ENCODE results near the gene BAIAP2L2. TPM values are rescaled to one million over a fixed set of nuclear protein-coding genes. Genes with fewer than 3 reads are reported as not detected.
A peak's percentile ranks its signal among the peaks of the same experiment; 100 is the strongest.

BAIAP2L2 gene
- total RNA-seq, 2 donors from 2014 or later: 1.3 to 1.4 TPM

GRCh38 chr22:38087855-38088254, 22.6 kb downstream of the BAIAP2L2 start:
- ATAC-seq (replicated peaks in 1 of 2) (no peak), DNase-seq (no peak)
- H3K9me3 Mint-ChIP-seq: no peaks in the 10 kb centered on the region
- no peaks in the 10 kb centered on the region for H3K36me3 Mint-ChIP-seq (ENCODE audit: insufficient read depth in 2 of 2)
- no peak overlapping the region for H3K4me3 Mint-ChIP-seq
- no peaks in the 10 kb centered on the region for H3K27me3 Mint-ChIP-seq (ENCODE audit: low read depth)
- no peaks in the 10 kb centered on the region for H3K4me1 Mint-ChIP-seq (ENCODE audit: low read depth)
- H3K27ac Mint-ChIP-seq: no peak overlapping the region

GRCh38 chr22:38086942-38087341, 23.5 kb downstream of the BAIAP2L2 start:
- Mint-ChIP-seq H3K27ac (no peak overlapping the region), H3K9me3 (no peaks in the 10 kb centered on the region), H3K27me3 (ENCODE audit: low read depth) (no peaks in the 10 kb centered on the region), H3K4me1 (ENCODE audit: low read depth) (no peaks in the 10 kb centered on the region), H3K36me3 (ENCODE audit: insufficient read depth in 2 of 2) (no peaks in the 10 kb centered on the region), H3K4me3 (no peak overlapping the region)
- ATAC-seq (replicated peaks in 1 of 2) (no peak), DNase-seq (no peak)

- Mint-ChIP-seq H3K4me3 (no peak overlapping the region), H3K4me1 (ENCODE audit: low read depth) (no peaks in the 10 kb centered on the region), H3K9me3 (no peaks in the 10 kb centered on the region), H3K27me3 (ENCODE audit: low read depth) (no peaks in the 10 kb centered on the region), H3K27ac (no peak overlapping the region), H3K36me3 (ENCODE audit: insufficient read depth in 2 of 2) (no peaks in the 10 kb centered on the region)
- no peak for ATAC-seq (replicated peaks in 1 of 2)
- no peak for DNase-seq
These were observed 24.3 kb downstream of the BAIAP2L2 start for GRCh38 chr22:38086001-38086845.

GRCh38 chr22:38085501-38085900, 25.0 kb downstream of the BAIAP2L2 start:
- DNase-seq (no peak), ATAC-seq (replicated peaks in 1 of 2) (no peak)
- Mint-ChIP-seq H3K27me3 (ENCODE audit: low read depth) (peaks cover under 1% of the 10 kb centered on the region), H3K9me3 (no peaks in the 10 kb centered on the region), H3K4me1 (ENCODE audit: low read depth) (no peaks in the 10 kb centered on the region), H3K36me3 (ENCODE audit: insufficient read depth in 2 of 2) (no peaks in the 10 kb centered on the region), H3K27ac (no peak overlapping the region), H3K4me3 (no peak overlapping the region)

GRCh38 chr22:38085056-38085455, 25.4 kb downstream of the BAIAP2L2 start:
- no peaks in the 10 kb centered on the region for H3K9me3 Mint-ChIP-seq
- peaks cover 5% of the 10 kb centered on the region for H3K27me3 Mint-ChIP-seq (ENCODE audit: low read depth)
- H3K4me3 Mint-ChIP-seq: no peak overlapping the region
- H3K27ac Mint-ChIP-seq: no peak overlapping the region
- DNase-seq (no peak), ATAC-seq (replicated peaks in 1 of 2) (no peak)
- H3K4me1 Mint-ChIP-seq (ENCODE audit: low read depth): no peaks in the 10 kb centered on the region
- H3K36me3 Mint-ChIP-seq (ENCODE audit: insufficient read depth in 2 of 2): no peaks in the 10 kb centered on the region

GRCh38 chr22:38083931-38084631, 26.4 kb downstream of the BAIAP2L2 start, which contains the start of gene SLC16A8:
Gene SLC16A8 (minus strand): TSS chr22:38084184. CDS start chr22:38082873, 1,311 bp downstream.
- Mint-ChIP-seq H3K4me1 (ENCODE audit: low read depth) (no peaks in the 10 kb centered on the region), H3K4me3 (peak within 1 kb of the TSS in 1 of 2 donors; percentile 17), H3K9me3 (no peaks in the 10 kb centered on the region), H3K36me3 (ENCODE audit: insufficient read depth in 2 of 2) (no peaks in the 10 kb centered on the region), H3K27ac (no peak within 1 kb of the TSS), H3K27me3 (ENCODE audit: low read depth) (peaks cover 9% of the 10 kb centered on the region)
- no peak for ATAC-seq (replicated peaks in 1 of 2)
- DNase-seq: no peak

- no peaks in the 10 kb centered on the region for H3K4me1 Mint-ChIP-seq (ENCODE audit: low read depth)
- peak overlapping the region in 1 of 2 donors; percentile 17 for H3K4me3 Mint-ChIP-seq
- H3K27ac Mint-ChIP-seq: no peak overlapping the region
- ATAC-seq (replicated peaks in 1 of 2) (no peak), DNase-seq (no peak)
- no peaks in the 10 kb centered on the region for H3K9me3 Mint-ChIP-seq
- no peaks in the 10 kb centered on the region for H3K36me3 Mint-ChIP-seq (ENCODE audit: insufficient read depth in 2 of 2)
- peaks cover 9% of the 10 kb centered on the region for H3K27me3 Mint-ChIP-seq (ENCODE audit: low read depth)
These were observed 27.3 kb downstream of the BAIAP2L2 start for GRCh38 chr22:38082986-38083710.

- Mint-ChIP-seq H3K4me3 (peak overlapping the region; percentile 44 to 61), H3K9me3 (no peaks in the 10 kb centered on the region), H3K27me3 (ENCODE audit: low read depth) (peaks cover 9% of the 10 kb centered on the region), H3K4me1 (ENCODE audit: low read depth) (no peaks in the 10 kb centered on the region), H3K36me3 (ENCODE audit: insufficient read depth in 2 of 2) (no peaks in the 10 kb centered on the region), H3K27ac (no peak overlapping the region)
- DNase-seq: peak; percentile 20 to 25
- ATAC-seq (replicated peaks in 1 of 2): peak; percentile 38 to 55
These were observed 28.3 kb downstream of the BAIAP2L2 start for GRCh38 chr22:38081941-38082828.

GRCh38 chr22:38081636-38081940, 28.9 kb downstream of the BAIAP2L2 start:
- no peak overlapping the region for H3K27ac Mint-ChIP-seq
- H3K9me3 Mint-ChIP-seq: no peaks in the 10 kb centered on the region
- ATAC-seq (replicated peaks in 1 of 2) (no peak), DNase-seq (no peak)
- H3K4me1 Mint-ChIP-seq (ENCODE audit: low read depth): no peaks in the 10 kb centered on the region
- peaks cover 9% of the 10 kb centered on the region for H3K27me3 Mint-ChIP-seq (ENCODE audit: low read depth)
- no peaks in the 10 kb centered on the region for H3K36me3 Mint-ChIP-seq (ENCODE audit: insufficient read depth in 2 of 2)
- peak overlapping the region; percentile 44 to 61 for H3K4me3 Mint-ChIP-seq

- peak overlapping the region; percentile 40 to 55 for H3K4me3 Mint-ChIP-seq
- no peak overlapping the region for H3K27ac Mint-ChIP-seq
- H3K4me1 Mint-ChIP-seq (ENCODE audit: low read depth): no peaks in the 10 kb centered on the region
- DNase-seq: peak in 1 of 2 donors; percentile 20
- peaks cover 9% of the 10 kb centered on the region for H3K27me3 Mint-ChIP-seq (ENCODE audit: low read depth)
- no peaks in the 10 kb centered on the region for H3K36me3 Mint-ChIP-seq (ENCODE audit: insufficient read depth in 2 of 2)
- peak; percentile 50 to 56 for ATAC-seq (replicated peaks in 1 of 2)
- H3K9me3 Mint-ChIP-seq: no peaks in the 10 kb centered on the region
These were observed 29.4 kb downstream of the BAIAP2L2 start for GRCh38 chr22:38080850-38081635.

GRCh38 chr22:38080474-38080849, 30.0 kb downstream of the BAIAP2L2 start:
- no peaks in the 10 kb centered on the region for H3K4me1 Mint-ChIP-seq (ENCODE audit: low read depth)
- peaks cover 9% of the 10 kb centered on the region for H3K27me3 Mint-ChIP-seq (ENCODE audit: low read depth)
- ATAC-seq (replicated peaks in 1 of 2) (no peak), DNase-seq (no peak)
- H3K27ac Mint-ChIP-seq: no peak overlapping the region
- peak overlapping the region; percentile 40 to 55 for H3K4me3 Mint-ChIP-seq
- no peaks in the 10 kb centered on the region for H3K9me3 Mint-ChIP-seq
- no peaks in the 10 kb centered on the region for H3K36me3 Mint-ChIP-seq (ENCODE audit: insufficient read depth in 2 of 2)

GRCh38 chr22:38079804-38080203, 30.7 kb downstream of the BAIAP2L2 start:
- no peak overlapping the region for H3K4me3 Mint-ChIP-seq
- ATAC-seq (replicated peaks in 1 of 2): no peak
- H3K27ac Mint-ChIP-seq: no peak overlapping the region

More at GRCh38 chr22:38079804-38080203, 30.7 kb downstream of the BAIAP2L2 start:
- H3K27me3 Mint-ChIP-seq (ENCODE audit: low read depth): peaks cover 9% of the 10 kb centered on the region
- no peaks in the 10 kb centered on the region for H3K36me3 Mint-ChIP-seq (ENCODE audit: insufficient read depth in 2 of 2)
- DNase-seq: no peak
- no peaks in the 10 kb centered on the region for H3K9me3 Mint-ChIP-seq
- H3K4me1 Mint-ChIP-seq (ENCODE audit: low read depth): no peaks in the 10 kb centered on the region
